Vagina (tissue), 2 donors: ENCODE data around the gene ARMC5.

Source experiments
- POLR2A ChIP-seq, 2 donors: fragments of 450-650 bp; IDR thresholded peaks; one replicate each; pipeline ENCODE4 v1.6.1; 2017; ENCODE audit warnings: antibody characterized with exemption in 2 of 2, mild to moderate bottlenecking in 2 of 2, moderate library complexity in 2 of 2
- TF ChIP-seq, protein P1 (sequence below), 3 experiments: fragments of 450-650 bp in 2 of 3; fragments of 200-600 bp in 1 of 3; sonication (generic) in 1 of 3; IDR thresholded peaks; one replicate each; pipeline ENCODE4 v1.5.1; 2017 to 2019; ENCODE audit warnings: antibody characterized with exemption in 3 of 3, mild to moderate bottlenecking in 2 of 3, moderate library complexity in 2 of 3

DNA sequence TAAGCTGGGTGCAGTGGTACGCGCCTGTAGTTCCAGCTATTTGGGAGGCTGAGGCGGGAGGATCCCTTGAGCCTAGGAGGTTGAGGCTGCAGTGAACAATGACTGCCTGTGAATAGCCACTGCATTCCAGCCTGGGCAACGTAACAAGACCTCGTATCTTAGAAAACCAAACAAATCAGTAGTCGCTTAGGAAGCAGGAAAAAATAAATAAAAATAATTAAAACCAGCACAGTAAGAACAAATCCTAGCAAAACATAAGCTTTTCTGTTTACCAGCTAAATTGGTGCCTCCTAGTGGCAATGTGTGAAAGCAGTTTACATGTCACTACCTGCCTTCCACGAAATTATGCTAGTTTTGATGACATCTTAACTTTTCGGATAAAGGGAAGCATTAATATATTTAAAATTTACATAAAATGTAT is 1.3 kb downstream of the ARMC5 start:
- TF ChIP-seq POLR2A (IDR thresholded peaks at IDR 0.05) = no peak
- TF ChIP-seq, protein P1, sequence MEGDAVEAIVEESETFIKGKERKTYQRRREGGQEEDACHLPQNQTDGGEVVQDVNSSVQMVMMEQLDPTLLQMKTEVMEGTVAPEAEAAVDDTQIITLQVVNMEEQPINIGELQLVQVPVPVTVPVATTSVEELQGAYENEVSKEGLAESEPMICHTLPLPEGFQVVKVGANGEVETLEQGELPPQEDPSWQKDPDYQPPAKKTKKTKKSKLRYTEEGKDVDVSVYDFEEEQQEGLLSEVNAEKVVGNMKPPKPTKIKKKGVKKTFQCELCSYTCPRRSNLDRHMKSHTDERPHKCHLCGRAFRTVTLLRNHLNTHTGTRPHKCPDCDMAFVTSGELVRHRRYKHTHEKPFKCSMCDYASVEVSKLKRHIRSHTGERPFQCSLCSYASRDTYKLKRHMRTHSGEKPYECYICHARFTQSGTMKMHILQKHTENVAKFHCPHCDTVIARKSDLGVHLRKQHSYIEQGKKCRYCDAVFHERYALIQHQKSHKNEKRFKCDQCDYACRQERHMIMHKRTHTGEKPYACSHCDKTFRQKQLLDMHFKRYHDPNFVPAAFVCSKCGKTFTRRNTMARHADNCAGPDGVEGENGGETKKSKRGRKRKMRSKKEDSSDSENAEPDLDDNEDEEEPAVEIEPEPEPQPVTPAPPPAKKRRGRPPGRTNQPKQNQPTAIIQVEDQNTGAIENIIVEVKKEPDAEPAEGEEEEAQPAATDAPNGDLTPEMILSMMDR (IDR thresholded peaks at IDR 0.05) = peak in 2 of 3 experiments; percentile 41 to 44
